GM20000 (cell line): ENCODE measurements around the gene GAPDHS.

Experiments
- DNase-seq: peaks from one replicate; pipeline ENCODE4 v3.0.0; 2012; ENCODE audit warnings: low spot score
- TF ChIP-seq, protein P1 (sequence below): IDR thresholded peaks from 2 replicates; pipeline ENCODE4 v1.5.1; 2012; ENCODE audit warnings: mild to moderate bottlenecking, control low read depth; ENCODE audit errors: extremely low read depth, missing control alignments

The GAPDHS gene

DNA sequence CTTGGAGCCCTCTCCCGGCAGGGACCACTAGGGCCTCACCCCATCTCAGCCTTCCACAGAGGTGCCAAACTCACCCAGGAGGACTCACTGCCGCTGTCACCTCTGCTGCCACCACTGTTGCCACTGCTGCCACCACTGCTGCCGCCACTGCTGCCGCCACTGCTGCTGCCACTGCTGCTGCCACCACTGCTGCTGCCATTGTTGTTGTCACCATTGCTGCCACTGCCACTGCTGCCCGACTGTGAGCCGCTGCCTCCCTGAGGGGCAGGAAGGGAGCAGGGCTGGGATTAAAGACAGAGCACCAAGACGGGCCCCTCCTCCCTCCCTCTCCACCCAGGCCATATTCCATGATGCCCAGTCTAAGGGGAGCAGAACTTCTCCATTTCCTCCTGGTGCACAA, 21.9 kb upstream of the GAPDHS start:
- TF ChIP-seq, protein P1, sequence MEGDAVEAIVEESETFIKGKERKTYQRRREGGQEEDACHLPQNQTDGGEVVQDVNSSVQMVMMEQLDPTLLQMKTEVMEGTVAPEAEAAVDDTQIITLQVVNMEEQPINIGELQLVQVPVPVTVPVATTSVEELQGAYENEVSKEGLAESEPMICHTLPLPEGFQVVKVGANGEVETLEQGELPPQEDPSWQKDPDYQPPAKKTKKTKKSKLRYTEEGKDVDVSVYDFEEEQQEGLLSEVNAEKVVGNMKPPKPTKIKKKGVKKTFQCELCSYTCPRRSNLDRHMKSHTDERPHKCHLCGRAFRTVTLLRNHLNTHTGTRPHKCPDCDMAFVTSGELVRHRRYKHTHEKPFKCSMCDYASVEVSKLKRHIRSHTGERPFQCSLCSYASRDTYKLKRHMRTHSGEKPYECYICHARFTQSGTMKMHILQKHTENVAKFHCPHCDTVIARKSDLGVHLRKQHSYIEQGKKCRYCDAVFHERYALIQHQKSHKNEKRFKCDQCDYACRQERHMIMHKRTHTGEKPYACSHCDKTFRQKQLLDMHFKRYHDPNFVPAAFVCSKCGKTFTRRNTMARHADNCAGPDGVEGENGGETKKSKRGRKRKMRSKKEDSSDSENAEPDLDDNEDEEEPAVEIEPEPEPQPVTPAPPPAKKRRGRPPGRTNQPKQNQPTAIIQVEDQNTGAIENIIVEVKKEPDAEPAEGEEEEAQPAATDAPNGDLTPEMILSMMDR: no peak
- no peak for DNase-seq

DNA sequence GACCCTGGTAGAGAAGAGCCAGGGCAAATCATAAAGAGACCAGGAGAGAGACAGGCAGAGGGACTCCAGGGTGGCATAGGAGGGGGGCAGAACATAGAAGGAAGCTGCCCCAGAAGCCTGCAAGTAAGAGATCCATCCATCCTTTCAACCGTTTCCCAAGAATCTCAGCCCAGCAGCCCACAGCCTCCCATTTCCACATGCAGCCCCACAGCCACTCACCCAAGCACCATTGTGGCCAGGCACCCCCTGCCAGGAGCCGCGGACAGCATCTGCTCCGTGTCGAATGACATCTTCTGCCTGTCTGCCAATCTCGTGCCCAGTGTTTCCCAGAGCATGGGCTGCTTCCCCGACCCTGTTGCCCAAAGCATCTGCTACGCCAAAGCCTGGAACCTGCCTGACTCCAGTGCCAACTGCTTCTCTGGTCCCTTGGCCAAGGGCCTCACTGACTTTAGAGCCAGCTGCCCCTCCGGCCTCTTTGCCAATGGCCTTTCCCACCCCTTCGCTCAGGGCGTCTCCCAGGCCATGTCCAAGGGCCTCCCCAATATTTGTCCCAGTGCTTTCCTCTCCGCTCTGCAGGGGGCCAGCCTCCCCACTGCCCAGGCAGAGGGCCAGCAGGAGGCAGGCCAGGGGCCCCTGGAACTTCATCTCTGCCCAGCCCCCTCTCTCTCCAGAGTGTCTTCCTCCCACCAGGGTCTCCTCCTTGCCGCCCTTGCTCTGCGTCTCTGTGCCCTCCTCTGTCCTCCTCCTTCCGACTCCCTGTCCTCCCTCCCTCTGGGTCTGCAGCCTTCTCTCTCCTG, 20.2 kb upstream of the GAPDHS start:
- TF ChIP-seq, protein P1: no peak
- DNase-seq: no peak

DNA sequence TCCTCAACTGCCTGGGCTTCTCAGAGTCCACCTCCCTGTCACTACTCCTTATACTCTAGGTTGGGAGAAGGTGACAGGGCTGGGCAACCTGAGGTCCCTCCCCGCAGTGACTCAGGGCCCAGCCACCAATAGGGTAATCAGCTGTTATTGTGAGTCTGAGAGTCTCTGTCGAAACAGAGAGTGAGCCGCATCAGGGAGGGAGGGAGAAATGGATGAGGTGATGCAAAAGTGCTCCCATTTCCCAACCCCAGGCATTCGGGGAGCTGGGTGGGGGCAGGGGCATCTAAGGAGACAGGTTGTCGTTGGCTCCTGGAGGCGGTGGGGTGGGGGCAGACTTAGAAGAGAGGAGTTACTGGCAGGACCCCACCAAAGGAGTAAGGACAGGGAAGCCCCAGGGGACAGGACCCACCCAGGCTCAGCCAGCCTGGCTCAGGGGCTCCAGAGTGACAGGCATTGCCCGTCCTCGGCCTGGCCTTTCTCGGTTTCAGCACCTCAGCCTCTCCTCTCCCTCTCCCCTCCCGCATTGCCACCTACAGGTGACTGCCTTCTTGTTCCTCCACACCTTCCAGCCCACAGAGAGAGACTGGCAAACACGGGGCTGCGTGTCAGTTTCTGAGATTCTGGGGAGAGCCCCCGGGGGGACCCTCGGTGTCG, 19.5 kb upstream of the GAPDHS start, which contains the start of gene DMKN:
Gene DMKN (minus strand): TSS at position 22 of the 654 bp plus-strand sequence. CDS start 174 bp downstream, outside the sequence.
- TF ChIP-seq, protein P1: no peak
- DNase-seq: no peak

DNA sequence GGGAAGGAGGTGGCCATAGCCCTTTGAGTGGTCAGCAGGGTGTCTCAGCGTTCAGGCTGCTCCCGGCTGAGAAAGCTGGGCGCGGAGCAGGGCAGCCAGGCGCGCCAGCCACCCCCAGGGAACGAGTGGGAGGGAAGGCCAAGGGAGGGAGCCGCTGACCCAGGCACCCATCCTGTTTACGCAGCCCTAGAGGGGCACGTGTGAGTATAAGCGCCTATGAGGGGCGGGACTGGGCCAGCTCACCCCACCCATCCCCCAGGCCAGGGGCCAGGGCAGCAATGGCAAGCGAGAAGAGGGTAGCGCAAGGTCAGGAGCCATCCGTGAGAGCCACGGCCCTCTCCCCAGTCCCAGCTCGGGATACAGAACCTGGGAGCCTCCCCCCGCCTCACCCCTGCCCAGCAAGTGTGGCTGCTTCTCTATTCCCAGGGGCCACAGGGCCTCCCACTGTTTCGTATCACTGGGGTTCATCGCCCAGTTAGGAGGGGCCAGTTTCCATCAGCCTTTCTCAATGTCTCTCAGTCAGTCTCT, 18.9 kb upstream of the GAPDHS start:
- DNase-seq: no peak
- TF ChIP-seq, protein P1: no peak

DNA sequence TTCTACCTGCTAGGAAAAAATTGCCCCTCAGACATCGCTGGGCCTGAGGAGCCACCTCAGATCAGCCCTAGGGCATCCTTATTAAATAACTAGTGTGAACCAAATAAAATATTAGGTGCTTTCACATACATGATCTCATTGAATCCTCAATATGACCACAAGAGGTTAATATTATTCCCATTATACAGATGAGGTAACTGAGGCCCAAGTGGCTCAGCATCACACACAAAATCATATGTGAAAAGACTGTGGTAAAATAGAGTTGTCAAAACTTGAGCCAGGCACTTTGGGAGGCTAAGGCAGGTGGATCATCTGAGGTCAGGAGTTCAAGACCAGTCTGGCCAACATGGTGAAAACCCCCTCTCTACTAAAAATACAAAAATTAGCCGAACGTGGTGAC, 16.9 kb upstream of the GAPDHS start:
- DNase-seq: no peak
- TF ChIP-seq, protein P1: no peak

DNA sequence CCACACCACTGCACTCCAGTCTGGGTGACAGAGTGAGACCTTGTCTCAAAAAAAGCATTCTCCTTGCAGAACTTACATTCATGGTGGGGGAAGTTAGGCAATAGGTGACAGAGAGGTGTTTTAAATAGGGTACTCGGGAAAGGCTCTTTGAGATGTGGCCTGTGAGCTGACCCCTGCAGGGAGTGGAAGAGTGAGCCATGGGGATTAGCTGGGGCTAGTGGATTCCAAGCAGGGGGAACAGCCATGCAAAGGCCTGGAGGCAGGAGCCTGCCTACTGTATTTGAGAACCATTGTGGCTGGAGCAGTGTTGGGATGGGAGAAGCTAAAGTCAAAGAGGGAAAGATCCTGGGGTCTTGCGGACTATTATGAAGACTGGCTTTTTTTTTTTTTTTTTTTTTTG, 15.9 kb upstream of the GAPDHS start:
- TF ChIP-seq, protein P1: no peak

DNA sequence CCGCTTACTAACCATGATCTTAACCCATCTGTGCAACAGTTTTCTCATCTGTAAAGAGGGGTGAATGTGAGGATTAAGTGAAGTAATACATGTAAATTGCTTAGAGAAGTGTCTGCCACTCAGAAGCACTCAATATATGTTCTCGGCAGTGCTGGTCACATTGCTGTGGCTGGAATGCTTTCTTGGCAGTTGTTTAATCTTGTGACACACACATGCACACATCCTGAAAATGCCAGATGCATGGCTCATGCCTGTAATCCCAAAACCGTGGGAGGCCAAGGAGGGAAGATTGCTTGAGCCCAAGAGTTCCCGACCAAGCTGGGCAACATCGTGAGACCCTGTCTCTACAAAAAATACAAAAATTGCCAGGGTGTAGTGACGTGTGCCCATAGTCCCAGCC, 14.9 kb upstream of the GAPDHS start:
- TF ChIP-seq, protein P1: no peak
- DNase-seq: no peak

More for the DNA sequence above, 15.9 kb upstream of the GAPDHS start:
- DNase-seq: no peak
